Cardiac muscle cell (in vitro differentiated cells and primary cell): Measurements from ENCODE around the gene DLG1. TPM values are rescaled to one million over a fixed set of nuclear protein-coding genes. Genes with fewer than 3 reads are reported as not detected.
A peak's percentile ranks its signal among the peaks of the same experiment; 100 is the strongest.
"Not testable (repeated sequence)": the region's sequence is repeated elsewhere in the genome, so short reads cannot be mapped to it uniquely, and the experiment has no call there.

Experiments
- DNase-seq, 2 donors: peaks; one replicate each; pipeline versions ENCODE4 v3.0.0 to v3.0.0-alpha.2; 2010 to 2017; ENCODE audit warnings: low read depth in 1 of 2, low spot score in 1 of 2
- H3K27ac ChIP-seq: fragments of 200-600 bp; sonication (generic); 2 replicates; pipeline ENCODE4 v1.5.1; 2016
- H3K27me3 ChIP-seq: fragments of 200-600 bp; sonication (generic); 2 replicates; pipeline ENCODE4 v1.6.0; 2016; ENCODE audit warnings: control low read depth
- H3K36me3 ChIP-seq: fragments of 200-600 bp; sonication (generic); 2 replicates; pipeline ENCODE4 v1.5.1; 2016; ENCODE audit warnings: control low read depth
- H3K4me1 ChIP-seq: fragments of 200-600 bp; sonication (generic); 2 replicates; pipeline ENCODE4 v1.8.1; 2017; ENCODE audit warnings: low read depth, mild to moderate bottlenecking, mixed run types
- H3K4me3 ChIP-seq: fragments of 200-600 bp; sonication (generic); 2 replicates; pipeline ENCODE4 v1.5.1; 2016; ENCODE audit warnings: mild to moderate bottlenecking
- H3K9me3 ChIP-seq: fragments of 200-600 bp; sonication (generic); 2 replicates; pipeline ENCODE4 v1.5.1; 2017; ENCODE audit warnings: low read depth, mild to moderate bottlenecking, control low read depth
- polyA plus RNA-seq: library from polyadenylated mRNA; unstranded; fragments of >200 nt; fragmentation: Nextera tagmentation; extraction: Ambion mirVana; gene quantifications from 2 replicates; pipeline ENCODE4 v1.2.1, GENCODE V29; 2016
- total RNA-seq: library from RNA; depleted of rRNA; stranded (reverse); fragments of >200 nt; gene quantifications from 2 replicates; pipeline ENCODE4 v1.2.3, GENCODE V29; 2016
- TF ChIP-seq, protein P1 (sequence below): IDR thresholded peaks from 2 replicates; pipeline ENCODE4 v1.5.1; 2012; ENCODE audit warnings: low read depth, mild to moderate bottlenecking, low read length

Gene DLG1
- total and polyA plus RNA-seq, 2 experiments from 2014 or later = 42.8 to 61.4 TPM

DNA sequence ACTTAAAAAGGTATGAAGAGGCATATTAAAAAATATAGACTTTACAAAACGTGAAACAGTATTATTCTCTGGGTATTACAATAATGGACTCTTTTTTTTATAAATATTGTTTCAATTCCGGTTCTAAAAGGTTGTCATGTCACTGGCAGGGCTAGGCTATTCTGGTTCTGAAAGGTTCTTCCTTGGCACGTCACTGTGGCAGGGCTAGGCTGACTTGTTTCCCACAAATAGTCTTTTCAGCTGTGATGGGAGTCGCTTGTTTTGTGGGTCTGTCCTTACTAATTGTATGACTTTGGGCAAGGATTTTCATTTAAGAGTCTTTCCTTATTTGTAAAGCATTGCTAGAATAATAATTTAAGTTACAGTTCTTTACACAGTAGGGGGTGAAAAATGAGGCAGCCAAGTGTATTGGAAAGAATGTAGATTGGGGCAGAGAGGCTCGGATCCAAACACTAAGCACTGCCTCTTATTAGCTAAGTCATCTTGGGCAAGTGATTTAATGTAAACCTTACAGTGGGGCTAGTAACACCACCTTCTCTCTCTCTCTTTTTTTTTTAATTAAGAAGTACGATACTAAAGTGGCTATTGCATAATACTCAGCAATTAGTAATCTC, 256.4 kb downstream of the DLG1 start:
- Histone ChIP-seq H3K4me3 (no peak overlapping the region), H3K9me3 (no peaks in the 10 kb centered on the region), H3K27me3 (no peaks in the 10 kb centered on the region), H3K4me1 (no peaks in the 10 kb centered on the region), H3K36me3 (peaks cover 19% of the 10 kb centered on the region), H3K27ac (no peak overlapping the region)
- TF ChIP-seq, protein P1, sequence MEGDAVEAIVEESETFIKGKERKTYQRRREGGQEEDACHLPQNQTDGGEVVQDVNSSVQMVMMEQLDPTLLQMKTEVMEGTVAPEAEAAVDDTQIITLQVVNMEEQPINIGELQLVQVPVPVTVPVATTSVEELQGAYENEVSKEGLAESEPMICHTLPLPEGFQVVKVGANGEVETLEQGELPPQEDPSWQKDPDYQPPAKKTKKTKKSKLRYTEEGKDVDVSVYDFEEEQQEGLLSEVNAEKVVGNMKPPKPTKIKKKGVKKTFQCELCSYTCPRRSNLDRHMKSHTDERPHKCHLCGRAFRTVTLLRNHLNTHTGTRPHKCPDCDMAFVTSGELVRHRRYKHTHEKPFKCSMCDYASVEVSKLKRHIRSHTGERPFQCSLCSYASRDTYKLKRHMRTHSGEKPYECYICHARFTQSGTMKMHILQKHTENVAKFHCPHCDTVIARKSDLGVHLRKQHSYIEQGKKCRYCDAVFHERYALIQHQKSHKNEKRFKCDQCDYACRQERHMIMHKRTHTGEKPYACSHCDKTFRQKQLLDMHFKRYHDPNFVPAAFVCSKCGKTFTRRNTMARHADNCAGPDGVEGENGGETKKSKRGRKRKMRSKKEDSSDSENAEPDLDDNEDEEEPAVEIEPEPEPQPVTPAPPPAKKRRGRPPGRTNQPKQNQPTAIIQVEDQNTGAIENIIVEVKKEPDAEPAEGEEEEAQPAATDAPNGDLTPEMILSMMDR = no peak
- DNase-seq = no peak

DNA sequence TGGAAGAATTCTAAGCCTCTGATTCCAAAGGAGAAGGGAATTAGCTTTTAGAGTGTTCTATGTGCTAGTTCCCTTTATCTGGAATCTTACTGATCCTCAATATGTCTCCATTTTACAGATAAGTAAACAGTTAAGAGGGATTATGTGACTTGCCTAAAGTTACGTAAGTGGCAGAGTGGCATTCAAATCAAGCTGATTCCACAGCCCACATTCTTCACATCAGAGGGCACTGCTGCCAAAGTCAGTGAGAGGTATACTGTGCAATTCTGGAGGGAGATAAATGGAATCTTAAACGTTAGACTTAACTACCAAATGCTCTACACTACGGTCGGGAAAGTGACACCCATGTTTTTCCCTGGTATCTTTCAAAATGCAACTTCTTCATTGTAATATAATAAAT, 257.8 kb downstream of the DLG1 start:
- no peaks in the 10 kb centered on the region for H3K4me1 ChIP-seq
- no peaks in the 10 kb centered on the region for H3K27me3 ChIP-seq
- H3K9me3 ChIP-seq = no peaks in the 10 kb centered on the region
- TF ChIP-seq, protein P1 = no peak
- DNase-seq = no peak
- H3K36me3 ChIP-seq = peaks cover 13% of the 10 kb centered on the region
- H3K4me3 ChIP-seq = no peak overlapping the region
- no peak overlapping the region for H3K27ac ChIP-seq

DNA sequence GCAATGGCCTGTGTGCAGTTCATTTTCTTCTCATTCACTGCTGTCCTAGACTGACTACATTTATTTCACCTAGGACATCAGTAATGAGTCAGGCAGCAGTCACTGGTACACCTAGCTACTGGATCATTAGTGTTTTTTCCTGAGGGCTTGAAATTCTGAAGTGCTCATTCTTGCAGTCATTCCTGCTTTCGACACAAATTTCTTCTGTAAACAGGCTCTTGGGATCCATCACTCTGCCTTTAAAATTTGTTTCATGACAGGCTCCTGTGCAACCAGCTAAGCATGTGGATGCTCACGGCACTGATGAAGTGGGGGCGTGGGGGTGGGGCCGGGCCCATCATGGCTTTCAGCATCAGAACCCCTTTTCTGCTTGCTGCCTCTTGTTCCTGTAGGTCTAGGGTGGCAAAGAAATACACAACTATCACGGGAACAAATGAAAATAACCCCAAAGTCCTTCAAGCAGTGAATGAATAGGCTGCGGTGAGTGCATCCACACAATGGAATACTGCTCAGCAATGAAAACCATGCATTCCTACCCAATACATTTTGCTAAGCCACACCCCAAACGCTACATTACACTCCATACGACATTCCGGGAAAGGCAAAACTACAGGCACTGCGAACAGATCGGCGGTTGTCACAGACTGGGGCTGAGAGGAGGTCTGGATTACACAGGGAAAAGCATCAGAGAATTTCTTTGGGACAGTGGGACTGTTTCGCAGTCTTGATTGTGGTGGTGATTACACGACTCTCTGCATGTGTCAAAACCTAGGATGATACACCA, 259.5 kb downstream of the DLG1 start:
- no peaks in the 10 kb centered on the region for H3K9me3 ChIP-seq
- TF ChIP-seq, protein P1 = no peak
- DNase-seq = no peak
- peak overlapping the region; percentile 29 for H3K27ac ChIP-seq
- no peak overlapping the region for H3K4me3 ChIP-seq
- H3K27me3 ChIP-seq = no peaks in the 10 kb centered on the region
- H3K36me3 ChIP-seq = peaks cover 3% of the 10 kb centered on the region
- no peaks in the 10 kb centered on the region for H3K4me1 ChIP-seq

DNA sequence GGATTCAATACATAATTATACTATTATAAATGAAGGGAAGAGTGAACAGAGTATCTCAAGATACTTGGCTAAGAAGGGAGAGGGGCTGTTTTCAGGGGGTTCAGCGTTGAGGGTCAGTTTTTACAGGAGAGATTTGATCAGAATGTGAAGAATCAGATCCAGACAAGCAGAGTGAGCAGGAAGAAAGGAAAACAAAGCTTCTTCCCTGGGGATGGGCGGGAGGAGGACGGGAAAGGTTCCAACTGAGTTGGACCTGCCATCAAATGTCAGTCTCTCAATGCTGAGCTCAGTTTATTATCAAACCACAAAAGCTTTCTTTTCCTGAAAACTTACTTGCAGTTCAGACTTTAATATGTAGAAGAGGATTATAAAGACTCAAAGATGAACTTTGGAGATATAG, 262.8 kb downstream of the DLG1 start:
- DNase-seq = no peak
- H3K4me3 ChIP-seq = no peak overlapping the region
- no peak overlapping the region for H3K27ac ChIP-seq
- TF ChIP-seq, protein P1 = no peak
- no peaks in the 10 kb centered on the region for H3K9me3 ChIP-seq
- no peaks in the 10 kb centered on the region for H3K27me3 ChIP-seq
- peaks cover 5% of the 10 kb centered on the region for H3K4me1 ChIP-seq
- no peaks in the 10 kb centered on the region for H3K36me3 ChIP-seq

DNA sequence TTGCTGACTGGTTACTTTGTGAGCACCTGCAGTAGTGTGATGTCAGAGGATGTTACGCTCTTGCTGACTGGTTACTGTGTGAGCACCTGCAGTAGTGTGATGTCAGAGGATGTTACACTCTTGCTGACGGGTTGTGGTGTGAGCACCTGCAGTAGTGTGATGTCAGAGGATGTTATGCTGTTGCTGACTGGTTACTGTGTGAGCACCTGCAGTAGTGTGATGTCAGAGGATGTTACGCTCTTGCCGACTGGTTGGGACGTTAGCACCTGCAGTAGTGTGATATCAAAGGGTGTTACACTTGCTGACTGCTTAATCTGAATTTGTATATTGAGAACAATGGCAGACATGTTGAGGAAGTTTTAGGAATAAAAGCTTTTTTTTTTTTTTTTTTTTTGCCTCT, 263.6 kb downstream of the DLG1 start:
- not testable (repeated sequence) for H3K4me3 ChIP-seq, DNase-seq, H3K27me3 ChIP-seq, H3K9me3 ChIP-seq, H3K27ac ChIP-seq, H3K36me3 ChIP-seq, H3K4me1 ChIP-seq

DNA sequence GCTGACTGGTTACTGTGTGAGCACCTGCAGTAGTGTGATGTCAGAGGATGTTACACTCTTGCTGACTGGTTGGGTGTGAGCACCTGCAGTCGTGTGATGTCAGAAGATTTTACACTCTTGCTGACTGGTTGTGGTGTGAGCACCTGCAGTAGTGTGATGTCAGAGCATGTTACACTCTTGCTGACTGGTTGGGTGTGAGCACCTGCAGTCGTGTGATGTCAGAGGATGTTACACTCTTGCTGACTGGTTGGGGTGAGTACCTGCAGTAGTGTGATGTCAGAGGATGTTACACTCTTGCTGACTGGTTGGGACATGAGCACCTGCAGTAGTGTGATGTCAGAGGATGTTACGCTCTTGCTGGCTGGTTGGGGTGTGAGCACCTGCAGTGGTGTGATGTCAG, 264.6 kb downstream of the DLG1 start:
- not testable (repeated sequence) for H3K27me3 ChIP-seq, H3K36me3 ChIP-seq, H3K27ac ChIP-seq, H3K9me3 ChIP-seq, DNase-seq, H3K4me1 ChIP-seq, H3K4me3 ChIP-seq
